Right kidney (tissue), 1 donor: Measurements from ENCODE around the gene MED1.
"Not testable (repeated sequence)": the region's sequence is repeated elsewhere in the genome, so short reads cannot be mapped to it uniquely, and the experiment has no call there.

Experiments used
- DNase-seq: peaks from one replicate; pipeline ENCODE4 v3.0.0-alpha.2; 2016

The MED1 gene

GRCh38 chr17:39447561-39447960 is 3.5 kb downstream of the MED1 start:
- no peak for DNase-seq

- no peak for DNase-seq
Observed at GRCh38 chr17:39443326-39443725, 7.7 kb downstream of the MED1 start.

GRCh38 chr17:39439868-39440267 is 11.2 kb downstream of the MED1 start:
- not testable (repeated sequence) for DNase-seq

GRCh38 chr17:39429600-39429999 is 21.5 kb downstream of the MED1 start:
- no peak for DNase-seq

GRCh38 chr17:39416141-39416540 is 34.9 kb downstream of the MED1 start:
- DNase-seq, result no peak

GRCh38 chr17:39410279-39410678 is 40.8 kb downstream of the MED1 start:
- DNase-seq, result no peak

- no peak for DNase-seq
Observed at GRCh38 chr17:39408360-39408759, 42.7 kb downstream of the MED1 start.

- no peak for DNase-seq
Observed at GRCh38 chr17:39406951-39407350, 44.1 kb downstream of the MED1 start.

GRCh38 chr17:39405436-39405835 is 45.6 kb downstream of the MED1 start:
- no peak for DNase-seq

- DNase-seq, result no peak
Observed at GRCh38 chr17:39404542-39405378, 46.3 kb downstream of the MED1 start.

GRCh38 chr17:39402890-39403605 is 48.0 kb downstream of the MED1 start:
- no peak for DNase-seq

GRCh38 chr17:39402244-39402889 is 48.7 kb downstream of the MED1 start:
- peak; percentile 54 for DNase-seq

- DNase-seq, result peak; percentile 97
Observed at GRCh38 chr17:39401412-39402243, 49.4 kb downstream of the MED1 start, which contains the start of gene FBXL20. TSS of gene FBXL20 (minus strand) at chr17:39401626. CDS start at chr17:39401402, 224 bp downstream.

- DNase-seq, result no peak
Observed at GRCh38 chr17:39400547-39401411, 50.3 kb downstream of the MED1 start.

- DNase-seq, result no peak
Observed at GRCh38 chr17:39399791-39400190, 51.3 kb downstream of the MED1 start.

GRCh38 chr17:39393736-39394135 is 57.3 kb downstream of the MED1 start:
- no peak for DNase-seq

- DNase-seq, result no peak
Observed at GRCh38 chr17:39391448-39391847, 59.6 kb downstream of the MED1 start.

GRCh38 chr17:39385040-39385439 is 66.0 kb downstream of the MED1 start:
- DNase-seq, result no peak

GRCh38 chr17:39380144-39380543 is 70.9 kb downstream of the MED1 start:
- DNase-seq, result no peak

- DNase-seq, result no peak
Observed at GRCh38 chr17:39376434-39376833, 74.6 kb downstream of the MED1 start.

- not testable (repeated sequence) for DNase-seq
Observed at GRCh38 chr17:39367805-39368204, 83.3 kb downstream of the MED1 start.
